Middle frontal gyrus (tissue), 1 donor: ENCODE results near the gene SH2D6.
"Not testable (repeated sequence)": the region's sequence is repeated elsewhere in the genome, so short reads cannot be mapped to it uniquely, and the experiment has no call there.

Experiments used
- DNase-seq: peaks from one replicate; pipeline ENCODE4 v3.0.0-alpha.2; 2015; ENCODE audit warnings: low spot score; ENCODE audit errors: extremely low spot score

The SH2D6 gene

DNA sequence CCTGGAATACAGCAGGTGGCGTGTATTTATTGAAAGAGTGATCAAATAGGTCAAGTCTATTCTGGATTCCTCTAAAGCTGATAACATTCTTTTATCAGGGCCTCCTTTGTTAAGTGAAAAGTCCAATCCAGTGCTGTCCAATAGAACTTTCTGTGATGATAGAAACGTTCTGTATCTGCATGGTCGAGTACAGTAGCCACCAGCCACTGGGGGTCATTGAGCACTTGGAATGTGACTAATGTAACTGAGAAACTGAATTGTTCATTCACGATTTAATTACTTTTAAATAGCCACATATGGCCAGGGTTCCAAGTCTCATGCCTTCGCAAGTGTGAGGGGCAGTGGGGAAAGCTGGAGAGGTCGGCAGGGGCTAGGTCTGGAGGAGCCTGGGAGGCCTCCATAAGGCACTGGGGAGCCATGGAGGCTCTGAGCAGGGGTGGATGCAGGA, 20.5 kb downstream of the SH2D6 start:
- DNase-seq = no peak

DNA sequence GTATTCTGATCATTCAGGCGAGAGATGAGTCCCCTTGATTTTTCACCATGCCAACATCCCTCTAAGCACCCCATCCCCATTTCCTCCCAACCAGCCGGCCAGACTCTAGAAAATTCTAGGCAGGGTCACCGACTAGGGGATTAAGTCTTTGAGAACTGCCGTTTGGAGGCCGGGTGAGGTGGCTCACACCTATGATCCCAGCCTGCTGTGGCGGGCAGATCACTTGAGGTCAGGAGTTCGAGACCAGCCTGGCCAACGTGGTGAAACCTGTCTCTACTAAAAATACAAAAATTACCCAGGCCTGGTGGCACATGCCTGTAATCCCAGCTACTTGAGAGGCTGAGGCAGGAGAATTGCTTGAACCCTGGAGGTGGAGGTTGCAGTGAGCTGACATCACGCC, 21.1 kb downstream of the SH2D6 start:
- DNase-seq = not testable (repeated sequence)

DNA sequence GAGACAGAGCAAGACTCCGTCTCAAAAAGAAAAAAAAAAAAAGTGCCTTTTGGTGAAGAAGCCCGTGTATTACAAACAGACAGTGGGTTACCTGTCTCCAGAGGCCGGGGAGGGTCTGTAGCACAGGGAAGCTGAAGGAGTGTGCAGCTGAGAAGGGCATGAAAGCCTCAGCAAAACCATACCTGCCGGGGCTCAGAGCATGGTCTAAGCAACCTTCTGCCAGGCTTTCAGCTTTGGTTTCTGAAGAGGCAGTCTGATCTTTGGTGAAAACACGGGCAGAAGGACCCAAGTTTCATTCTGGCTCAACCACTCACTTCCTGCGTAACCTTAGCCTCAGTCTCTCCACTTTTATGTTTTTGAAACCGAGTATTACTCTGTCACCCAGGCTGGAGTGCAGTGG, 21.5 kb downstream of the SH2D6 start:
- DNase-seq = no peak

DNA sequence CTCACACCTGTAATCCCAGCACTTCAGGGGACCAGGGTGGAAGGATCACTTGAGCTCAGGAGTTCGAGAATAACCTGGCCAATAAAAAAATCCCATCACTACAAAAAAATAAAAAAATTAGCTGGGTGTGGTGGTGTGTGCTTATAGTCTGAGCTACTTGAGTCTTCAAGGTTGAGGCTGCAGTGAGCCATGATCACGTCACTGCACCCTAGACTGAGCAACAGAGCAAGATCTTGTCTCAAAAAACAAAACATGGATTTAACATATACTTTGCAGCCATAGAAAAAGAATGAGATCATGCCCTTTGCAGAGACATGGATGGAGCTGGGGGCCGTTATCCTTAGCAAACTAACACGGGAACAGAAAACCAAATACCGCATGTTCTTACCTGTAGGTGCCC, 22.2 kb downstream of the SH2D6 start:
- no peak for DNase-seq

DNA sequence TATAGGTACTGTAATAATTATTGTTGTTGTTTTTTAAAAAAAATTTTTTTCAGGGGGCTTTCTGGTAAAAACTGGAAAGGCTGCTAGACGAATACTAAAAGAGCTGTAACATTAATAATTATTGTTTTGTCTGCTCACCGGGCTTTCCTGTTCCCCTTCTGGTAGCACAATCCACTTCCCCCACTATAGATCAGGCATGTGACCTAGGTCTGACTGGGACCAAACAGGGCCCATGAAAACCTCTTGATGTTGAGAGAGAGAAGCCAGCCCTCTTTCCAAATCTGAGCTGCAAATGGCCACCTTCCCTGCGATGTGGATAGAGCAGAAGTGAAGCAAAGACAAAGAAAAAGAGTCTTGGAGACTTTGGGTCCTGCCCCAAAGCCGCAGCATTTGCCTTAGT, 23.4 kb downstream of the SH2D6 start:
- no peak for DNase-seq

DNA sequence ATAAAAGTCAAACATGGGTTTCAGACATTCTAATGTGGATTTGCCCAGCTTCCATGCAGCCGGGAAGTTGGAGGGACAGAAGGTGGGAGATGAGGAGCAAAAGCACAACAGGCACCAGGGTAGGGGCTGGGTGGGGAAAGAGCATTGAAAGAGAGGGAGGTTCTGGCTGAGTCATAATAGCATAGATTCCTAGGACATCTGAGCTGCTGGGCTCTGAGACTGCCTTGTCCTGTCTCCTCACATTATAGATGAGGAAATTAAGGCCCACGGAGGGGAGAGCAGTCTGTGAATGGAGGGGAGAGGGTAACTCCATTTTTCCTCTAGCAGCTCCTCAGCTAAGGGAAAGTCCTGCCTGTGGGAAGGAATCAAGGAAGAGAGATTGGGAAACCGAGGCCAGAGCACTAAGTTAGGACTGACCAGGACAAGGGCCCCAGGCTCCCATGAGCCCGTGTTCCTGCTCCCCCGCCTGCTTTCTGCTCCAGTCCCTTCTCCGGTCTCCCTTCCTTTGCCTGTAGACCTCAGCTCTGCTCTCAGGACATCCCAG, 26.2 kb downstream of the SH2D6 start:
- DNase-seq = no peak

DNA sequence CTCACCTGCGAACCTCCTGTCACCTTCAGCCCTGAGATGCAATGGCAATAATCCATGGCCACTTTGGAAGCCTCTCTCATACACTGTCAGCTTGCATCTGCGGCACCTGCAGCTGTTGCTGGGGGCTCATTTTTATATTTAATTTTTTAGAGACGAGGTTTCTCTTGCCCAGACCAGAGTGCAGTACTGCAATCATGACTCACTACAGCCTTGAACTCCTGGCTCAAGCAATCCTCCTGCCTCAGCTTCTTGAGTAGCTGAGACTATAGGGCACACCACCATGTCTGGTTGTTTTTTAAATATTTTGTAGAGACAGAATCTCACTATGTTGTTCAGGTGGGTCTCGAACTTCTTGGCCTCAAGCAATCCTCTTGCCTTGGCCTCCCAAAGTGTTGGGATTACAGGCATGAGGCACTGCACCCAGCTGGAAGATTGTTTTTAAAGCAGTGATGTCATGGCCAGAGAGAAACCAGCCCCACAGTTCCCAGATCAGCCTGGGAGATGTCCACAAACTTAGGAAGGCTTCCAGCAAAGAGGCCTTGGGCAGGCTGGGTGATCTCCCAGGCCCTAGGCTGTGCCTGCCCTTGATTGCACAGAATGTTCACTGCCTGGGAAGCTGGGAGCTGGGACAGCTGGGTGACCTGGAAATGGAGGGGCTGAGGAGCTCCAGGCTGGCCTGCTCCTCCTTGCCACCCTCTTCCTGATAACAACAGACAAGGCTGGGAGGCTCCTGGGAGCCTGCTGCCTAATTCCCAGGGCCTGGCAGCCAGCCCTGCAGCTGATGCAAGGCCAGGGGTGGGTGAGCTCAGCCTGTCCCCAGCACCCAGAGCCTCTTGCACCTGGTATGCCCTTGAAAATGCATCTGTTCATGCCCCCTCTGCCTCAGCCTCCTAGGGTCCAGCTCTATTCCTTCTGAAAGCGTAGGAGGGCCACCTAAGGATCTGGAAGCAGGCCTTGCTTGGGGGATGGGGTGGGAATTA, 27.1 kb downstream of the SH2D6 start:
- no peak for DNase-seq

DNA sequence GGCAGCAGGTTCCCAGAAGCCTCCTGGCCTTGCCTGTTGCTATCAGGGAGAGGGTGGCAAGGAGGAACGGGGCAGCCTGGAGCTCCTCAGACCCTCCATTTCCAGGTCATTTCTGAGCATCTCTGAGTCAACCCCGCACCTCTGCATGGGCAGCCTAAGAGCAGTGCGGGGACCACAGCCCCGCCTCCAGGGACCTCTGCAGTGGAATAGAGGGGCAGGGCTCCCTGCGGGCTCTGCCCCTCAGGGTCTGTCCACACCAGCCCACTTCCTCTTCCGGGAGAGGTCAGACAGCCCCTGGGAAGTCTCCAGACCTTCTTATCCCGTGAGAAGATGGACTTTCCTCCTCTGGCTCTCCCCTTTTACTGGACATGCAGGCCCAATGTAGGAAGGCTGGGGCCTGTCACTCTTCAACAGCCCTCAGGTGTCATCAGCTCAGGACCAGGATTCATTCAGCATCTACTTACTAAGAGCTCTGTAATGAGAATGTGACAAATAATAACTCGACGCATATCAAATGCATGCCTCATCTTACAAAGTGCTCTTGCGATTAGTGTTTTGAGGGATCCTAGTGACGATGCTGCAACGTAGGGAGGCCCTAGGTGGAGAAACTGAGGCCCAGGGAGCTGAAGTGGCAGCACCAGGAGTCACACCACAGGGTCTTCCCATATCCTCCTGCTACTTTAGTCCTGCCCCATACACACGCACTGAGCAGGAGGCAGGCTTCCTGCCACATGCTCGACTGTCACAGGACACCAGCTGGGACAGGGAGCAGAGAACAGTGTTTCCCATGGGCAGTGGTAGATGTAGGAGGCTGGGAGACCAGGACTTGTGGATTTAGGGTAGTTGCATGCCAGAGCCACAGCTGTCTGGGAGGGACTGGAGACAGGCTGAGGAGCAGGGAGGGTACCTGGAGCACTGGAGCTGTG, 28.0 kb downstream of the SH2D6 start:
- no peak for DNase-seq

DNA sequence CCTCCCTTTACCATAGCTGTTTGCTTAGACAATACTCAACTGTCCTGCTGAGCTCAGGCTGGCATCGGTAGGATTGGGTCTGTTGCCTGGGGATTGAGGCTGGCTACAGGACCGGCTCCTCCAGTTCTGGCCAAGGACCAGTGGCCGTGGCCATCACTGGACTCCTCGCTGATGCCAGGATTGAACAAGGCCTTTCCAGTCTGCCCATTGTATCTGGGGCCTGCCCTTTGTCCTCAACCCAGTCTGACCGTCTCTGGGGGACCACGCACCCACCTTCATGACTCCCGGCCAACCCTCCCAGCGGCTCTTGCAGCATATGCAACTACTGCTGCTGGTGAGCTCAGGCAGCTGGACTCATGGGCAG, 28.7 kb downstream of the SH2D6 start:
- no peak for DNase-seq

DNA sequence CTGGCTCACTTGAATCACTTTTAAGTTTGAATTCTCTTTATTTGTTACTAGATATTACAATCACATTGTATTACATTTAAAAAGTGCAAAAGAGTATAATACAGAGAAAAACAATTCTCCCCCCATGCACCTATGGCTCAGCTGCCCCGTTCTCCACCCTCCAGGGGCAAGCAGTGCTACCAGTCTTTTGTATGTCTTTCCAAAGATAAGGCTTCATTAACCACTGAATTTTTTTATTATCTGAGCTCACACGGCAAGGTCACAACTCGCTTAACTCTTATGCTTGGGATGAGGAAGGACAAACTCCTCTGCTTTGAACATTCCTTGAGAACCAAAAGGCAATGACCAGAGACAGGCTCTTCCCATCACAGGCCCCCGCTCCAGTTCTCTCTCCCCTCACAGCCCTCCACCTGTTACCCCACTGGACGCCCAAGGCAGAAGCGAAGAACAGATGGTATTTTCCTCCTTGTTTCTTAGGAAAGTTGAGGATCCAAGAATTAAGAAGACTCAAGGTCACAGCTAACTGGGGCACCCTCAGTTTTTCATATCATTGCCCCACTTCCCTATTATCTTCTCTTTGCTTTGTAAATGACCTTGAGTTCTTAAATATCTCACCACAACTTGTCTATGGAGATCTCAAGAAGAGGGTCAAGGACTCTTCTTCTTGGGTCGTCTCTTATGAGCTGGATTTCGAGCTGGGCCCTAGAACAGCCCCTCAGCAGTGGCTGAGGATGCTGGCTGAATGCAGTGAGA, 30.1 kb downstream of the SH2D6 start:
- DNase-seq = no peak

DNA sequence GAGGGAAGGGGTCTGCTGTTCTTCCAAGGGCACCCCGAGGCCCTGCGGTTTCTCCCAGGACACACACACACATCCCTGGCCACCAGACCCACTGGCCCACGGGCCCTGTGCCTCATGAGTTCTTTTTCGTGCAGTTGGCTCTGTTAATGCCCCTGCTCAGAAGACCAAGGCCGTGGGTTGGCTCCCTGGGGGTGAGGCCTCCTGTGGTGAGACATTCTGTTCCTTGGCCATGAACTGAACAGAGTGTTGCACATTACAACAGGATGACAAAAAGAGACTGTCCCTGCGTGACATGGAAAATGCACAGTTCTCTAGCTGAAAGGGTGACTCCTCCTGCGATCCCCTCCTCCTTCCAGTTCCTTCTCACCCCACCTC, 30.7 kb downstream of the SH2D6 start:
- DNase-seq = no peak

DNA sequence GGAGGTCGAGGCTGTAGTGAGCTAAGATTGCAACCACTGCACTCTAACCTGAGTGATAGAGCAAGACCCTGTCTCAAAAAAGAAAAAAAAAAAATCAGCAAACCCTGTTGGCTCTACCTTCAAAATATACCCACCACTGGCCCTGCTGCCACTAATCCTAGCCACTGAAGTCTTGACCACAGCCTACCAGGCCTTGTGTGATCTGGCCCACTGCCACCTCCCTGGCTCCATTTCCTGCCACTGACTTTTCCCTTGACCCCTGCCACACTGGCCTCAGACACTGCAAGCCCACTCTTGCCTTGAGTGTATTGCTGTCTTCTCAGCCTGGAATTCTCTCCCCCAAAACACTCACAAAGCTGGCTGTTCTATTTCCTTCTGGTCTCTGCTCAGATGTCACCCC, 33.7 kb downstream of the SH2D6 start:
- DNase-seq = no peak

DNA sequence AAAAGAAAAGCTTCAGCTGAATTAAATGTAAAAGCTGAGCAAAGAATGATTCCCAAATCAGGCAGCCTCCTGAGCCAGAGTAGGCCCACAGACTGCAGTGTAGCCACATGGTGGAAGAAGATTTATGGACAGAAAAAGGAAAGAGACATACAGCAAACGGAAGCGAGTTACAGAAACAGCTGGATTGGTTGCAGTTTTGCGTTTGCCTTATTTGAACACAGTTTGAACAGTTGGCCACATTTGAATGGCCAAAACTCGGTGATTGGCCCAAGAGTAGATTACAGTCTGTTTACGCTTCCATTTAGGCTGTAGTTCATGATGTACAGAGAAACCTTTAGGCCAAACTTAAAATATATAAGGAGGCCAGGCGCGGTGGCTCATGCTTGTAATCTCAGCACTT, 35.1 kb downstream of the SH2D6 start:
- no peak for DNase-seq

DNA sequence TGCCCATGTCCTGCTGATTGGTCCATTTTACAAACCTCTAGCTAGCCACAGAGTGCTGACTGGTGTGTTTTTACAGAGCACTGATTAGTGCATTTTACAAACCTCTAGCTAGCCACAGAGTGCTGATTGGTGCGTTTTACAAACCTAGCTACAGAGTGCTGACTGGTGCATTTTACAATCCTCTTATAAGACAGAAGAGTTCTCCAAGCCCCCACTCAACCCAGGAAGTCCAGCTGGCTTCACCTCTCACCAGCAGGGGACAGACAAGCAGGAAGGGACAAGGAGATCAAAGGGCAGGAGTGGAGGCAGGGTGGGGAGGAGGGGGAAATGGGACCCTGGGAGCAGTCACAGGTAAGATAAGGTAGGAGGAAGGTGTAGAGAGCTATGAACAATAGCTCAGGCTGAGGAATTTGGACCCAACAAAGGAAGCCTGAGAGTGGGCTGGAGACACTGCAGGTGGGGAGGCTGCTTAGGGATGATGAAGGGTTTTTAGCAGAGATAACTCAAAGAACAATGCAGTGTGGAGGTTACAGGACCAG, 37.1 kb downstream of the SH2D6 start:
- DNase-seq = no peak

DNA sequence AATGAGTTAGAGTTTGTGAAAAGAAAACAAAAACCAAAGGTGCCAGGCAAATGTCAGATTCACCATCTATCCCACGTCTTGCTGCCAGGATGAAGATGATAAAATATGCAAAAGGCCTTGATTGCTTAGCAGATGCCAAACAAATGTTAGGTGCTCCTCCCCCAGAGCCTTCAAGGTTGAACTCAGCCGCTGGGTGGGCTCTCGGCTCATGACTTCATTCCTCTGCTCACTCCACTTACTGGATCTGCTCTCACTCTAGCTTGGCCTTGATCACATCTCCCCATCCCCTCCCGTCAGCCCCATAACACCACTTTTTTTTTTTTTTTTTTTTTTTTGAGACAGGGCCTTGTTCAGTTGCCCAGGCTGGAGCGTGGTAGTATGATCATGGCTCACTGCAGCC, 38.5 kb downstream of the SH2D6 start:
- no peak for DNase-seq

DNA sequence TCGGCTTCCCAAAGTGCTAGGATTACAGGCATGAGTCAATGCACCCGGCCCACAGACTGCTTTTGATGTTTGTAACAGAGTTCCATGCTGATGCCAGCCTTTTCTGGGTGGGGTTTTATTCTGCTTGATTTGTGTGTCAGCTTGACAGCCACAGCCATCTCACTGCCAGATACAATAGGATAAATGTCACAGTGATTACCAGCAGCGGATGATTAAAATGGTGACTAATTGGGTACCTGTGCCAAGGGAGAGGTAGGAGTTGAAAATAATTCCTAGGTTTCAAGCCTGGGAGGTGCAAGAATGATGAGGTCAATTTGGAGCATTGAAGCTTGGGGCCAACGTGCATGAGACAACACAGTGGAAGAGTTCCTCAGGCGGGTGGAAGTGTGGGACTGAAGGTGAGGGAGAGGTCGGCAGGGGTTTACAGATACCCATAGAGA, 39.4 kb downstream of the SH2D6 start:
- DNase-seq = no peak

DNA sequence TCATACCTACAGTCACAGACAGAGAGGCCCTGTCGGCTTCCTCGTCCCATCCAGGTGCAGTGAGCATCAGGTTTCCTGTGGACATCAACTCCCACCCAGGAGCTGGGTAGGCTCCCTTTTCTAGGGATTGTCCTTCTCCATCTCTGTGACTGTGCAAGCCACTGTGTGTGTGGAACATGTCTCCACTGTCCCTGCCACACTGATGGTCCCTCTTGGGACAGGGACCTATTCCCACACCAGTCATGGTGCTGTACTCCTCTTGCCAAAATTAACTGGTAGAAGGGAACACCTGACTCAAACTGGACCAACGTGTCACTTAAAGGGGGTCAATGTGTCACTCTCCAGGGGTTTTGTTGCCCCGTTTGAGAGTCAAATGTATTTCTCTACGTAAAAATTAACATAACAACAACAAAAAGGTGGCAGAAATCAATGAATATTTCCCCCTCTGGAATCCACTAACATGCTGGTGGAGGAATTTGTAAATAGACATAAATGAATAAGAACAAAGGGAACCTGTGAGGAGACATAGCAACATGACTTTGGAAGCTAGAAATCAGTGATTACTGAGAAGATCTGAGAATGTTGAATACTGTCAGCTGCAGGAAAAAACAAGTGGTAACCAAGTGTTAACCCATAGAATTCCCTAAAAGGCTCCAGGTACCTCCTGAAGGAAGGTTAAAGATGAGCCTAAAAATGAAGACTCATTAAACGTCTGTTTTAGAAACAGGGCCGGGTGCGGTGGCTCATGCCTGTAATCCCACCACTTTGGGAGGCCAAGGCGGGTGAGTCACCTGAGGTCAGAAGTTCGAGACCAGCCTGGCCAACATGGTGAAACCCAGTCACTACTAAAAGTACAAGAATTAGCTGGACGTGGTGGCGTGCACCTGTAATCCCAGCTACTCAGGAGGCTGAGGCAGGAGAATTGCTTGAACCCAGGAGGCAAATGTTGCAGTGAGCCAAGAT, 40.4 kb downstream of the SH2D6 start:
- no peak for DNase-seq

DNA sequence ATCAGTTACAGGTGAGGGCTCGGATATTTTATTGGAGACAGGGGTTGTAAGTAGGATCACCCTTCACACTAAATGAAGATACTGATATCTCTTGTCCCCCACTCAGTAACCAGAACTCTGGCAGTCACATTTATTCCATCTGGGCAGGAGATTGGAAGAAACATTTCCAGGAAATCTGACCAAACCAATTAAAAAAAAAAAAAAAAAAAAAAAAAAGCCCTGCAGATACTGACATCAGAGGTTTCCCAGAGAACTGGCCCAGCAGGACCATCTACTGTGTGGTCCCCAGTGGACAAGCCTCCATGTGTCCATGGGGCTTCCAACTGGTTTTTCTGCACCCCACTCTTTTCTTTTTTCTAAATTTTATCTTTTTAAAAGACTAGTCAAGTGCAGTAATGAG, 41.3 kb downstream of the SH2D6 start:
- no peak for DNase-seq

DNA sequence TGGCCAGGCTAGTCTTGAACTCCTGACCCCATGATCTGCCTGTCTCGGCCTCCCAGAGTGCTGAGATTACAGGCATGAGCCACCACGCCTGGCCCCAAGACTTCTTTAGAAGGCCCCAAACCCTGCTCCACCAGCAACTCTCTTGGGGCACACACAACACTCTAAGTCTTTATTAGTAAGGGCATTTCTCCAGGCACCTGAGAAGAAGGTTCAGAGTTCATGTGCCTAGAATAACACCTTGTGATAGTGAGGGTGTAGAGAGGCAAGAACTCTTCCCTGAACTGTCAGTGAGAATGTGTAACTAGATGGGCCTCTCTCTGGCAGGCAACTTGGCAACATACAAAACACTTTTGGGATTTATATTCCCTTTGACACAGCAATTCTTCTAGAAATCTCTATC, 43.8 kb downstream of the SH2D6 start:
- DNase-seq = no peak
